Measurements from ENCODE around the gene ZNF222.

Gene ZNF222

GRCh38 chr19:44025217-44025936, at the start of gene ZNF222:
Gene ZNF222, plus strand, starts transcription at chr19:44025379. Its CDS starts 58 bp downstream, at chr19:44025437.
- peak within 1 kb of the TSS; percentile 98 for H3K27ac Mint-ChIP-seq
- H3K9me3 Mint-ChIP-seq = peaks cover 73% of the 10 kb centered on the region
- peaks cover 19% of the 10 kb centered on the region for H3K27me3 Mint-ChIP-seq (ENCODE audit: low read depth, poor library complexity)
- peak; percentile 66 for DNase-seq
- H3K4me1 Mint-ChIP-seq = peaks cover 18% of the 10 kb centered on the region
- peaks cover 59% of the 10 kb centered on the region for H3K36me3 Mint-ChIP-seq (ENCODE audit: low read depth)
- TF ChIP-seq CTCF (IDR thresholded peaks at IDR 0.05) = no peak
- peak within 1 kb of the TSS; percentile 99 for H3K4me3 Mint-ChIP-seq

- Mint-ChIP-seq H3K27me3 (ENCODE audit: low read depth, poor library complexity) (peaks cover 5% of the 10 kb centered on the region), H3K4me3 (no peak overlapping the region), H3K9me3 (peaks cover 94% of the 10 kb centered on the region), H3K4me1 (no peaks in the 10 kb centered on the region), H3K27ac (no peak overlapping the region), H3K36me3 (ENCODE audit: low read depth) (peaks cover 76% of the 10 kb centered on the region)
- no peak for TF ChIP-seq CTCF (IDR thresholded peaks at IDR 0.05)
- DNase-seq = no peak
These were observed 48.4 kb upstream of the ZNF222 start for GRCh38 chr19:43976732-43977131.

DNA sequence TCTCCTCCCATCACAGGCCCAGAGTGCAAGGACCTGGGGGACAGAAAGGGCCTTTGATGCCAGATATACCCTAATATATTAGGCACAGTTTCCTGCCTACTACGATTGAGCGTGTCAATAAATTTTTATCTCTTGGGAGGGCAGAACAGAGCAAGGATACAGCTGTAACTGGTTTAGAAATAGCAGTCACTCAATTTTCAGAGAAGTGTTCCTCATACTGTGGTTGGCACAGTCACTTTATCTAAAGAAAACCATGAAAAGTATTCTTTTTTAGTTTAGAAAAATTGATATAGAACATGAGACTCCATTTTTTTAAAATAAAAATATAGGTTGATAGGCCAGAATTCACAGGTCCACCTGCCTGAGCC, 41.7 kb upstream of the ZNF222 start:
- no peak for TF ChIP-seq CTCF (IDR thresholded peaks at IDR 0.05)
- H3K27ac Mint-ChIP-seq = no peak overlapping the region
- DNase-seq = no peak

GRCh38 chr19:43983912-43984686, 41.1 kb upstream of the ZNF222 start, which contains the start of gene ZNF155:
Gene ZNF155, plus strand, starts transcription at chr19:43984188. Its CDS starts 4,356 bp downstream, at chr19:43988544.
- Mint-ChIP-seq H3K4me1 (peaks cover 4% of the 10 kb centered on the region), H3K9me3 (peaks cover 66% of the 10 kb centered on the region), H3K36me3 (ENCODE audit: low read depth) (peaks cover 40% of the 10 kb centered on the region), H3K4me3 (peak within 1 kb of the TSS; percentile 99), H3K27ac (peak within 1 kb of the TSS; percentile 59), H3K27me3 (ENCODE audit: low read depth, poor library complexity) (no peaks in the 10 kb centered on the region)
- DNase-seq = peak; percentile 75
- TF ChIP-seq CTCF (IDR thresholded peaks at IDR 0.05) = no peak

More for the DNA sequence above, 41.7 kb upstream of the ZNF222 start:
- H3K4me1 Mint-ChIP-seq = peaks cover 4% of the 10 kb centered on the region
- no peaks in the 10 kb centered on the region for H3K27me3 Mint-ChIP-seq (ENCODE audit: low read depth, poor library complexity)
- peak overlapping the region; percentile 44 for H3K4me3 Mint-ChIP-seq
- H3K9me3 Mint-ChIP-seq = peaks cover 66% of the 10 kb centered on the region
- peaks cover 40% of the 10 kb centered on the region for H3K36me3 Mint-ChIP-seq (ENCODE audit: low read depth)

DNA sequence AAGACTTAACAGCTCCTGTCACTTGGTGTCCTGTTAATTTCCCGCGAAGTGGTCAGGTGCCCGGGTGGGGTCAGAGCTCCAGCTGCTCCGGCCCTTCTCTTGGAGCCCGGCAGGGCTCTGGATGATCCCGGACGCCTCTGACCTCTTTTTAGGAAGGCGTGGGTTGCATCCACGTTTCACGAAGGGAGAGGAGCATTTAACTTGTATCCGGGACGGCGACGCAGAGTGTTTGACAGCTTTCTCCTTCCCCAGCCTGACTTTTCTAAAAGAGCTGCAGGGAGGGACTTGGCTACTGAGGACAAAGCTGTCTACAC, 40.5 kb upstream of the ZNF222 start:
- peaks cover 66% of the 10 kb centered on the region for H3K9me3 Mint-ChIP-seq
- no peak overlapping the region for H3K27ac Mint-ChIP-seq
- H3K4me3 Mint-ChIP-seq = peak overlapping the region; percentile 99
- peaks cover 42% of the 10 kb centered on the region for H3K36me3 Mint-ChIP-seq (ENCODE audit: low read depth)
- H3K27me3 Mint-ChIP-seq (ENCODE audit: low read depth, poor library complexity) = no peaks in the 10 kb centered on the region
- TF ChIP-seq CTCF (IDR thresholded peaks at IDR 0.05) = no peak
- peaks cover 4% of the 10 kb centered on the region for H3K4me1 Mint-ChIP-seq
- no peak for DNase-seq
